HepG2 (cell line): Measurements from ENCODE around the gene HYCC2. TPM values are rescaled to one million over a fixed set of nuclear protein-coding genes. Genes with fewer than 3 reads are reported as not detected.

Source experiments
- ATAC-seq: fragments of 200-7000 bp; cut with Tn5 transposase; 3 replicates; pipeline ENCODE4 v1.9.1; 2020; ENCODE audit warnings: mild to moderate bottlenecking, moderate library complexity
- BruUV-seq: library from RNA; stranded (reverse); fragments of 400-500 nt; replicated peaks from 2 replicates; lab custom pipeline; 2021; lab: Mats Ljungman, UMichigan
- CTCF ChIA-PET: fragments of 300-600 bp; formaldehyde crosslinking; extraction: SDS; loops from one replicate; lab custom pipeline; 2021; ENCODE audit warnings: low total read pairs, inconsistent platforms, low intra/inter-chr PET ratio; lab: Yijun Ruan, JAX
- POLR2A ChIA-PET: fragments of 350-600 bp; sonication (Branson Sonifier 250); formaldehyde crosslinking; loops from one replicate; lab custom pipeline; 2020; ENCODE audit warnings: antibody characterized with exemption, inconsistent platforms; lab: Yijun Ruan, JAX
- DNase-seq: peaks from one replicate; pipeline ENCODE4 v3.0.0-alpha.2; 2015; ENCODE audit warnings: low spot score
- FAIRE-seq: peaks from 3 replicates; lab custom pipeline; 2011; peaks lifted over from hg19 to GRCh38; lab: Jason Lieb, UNC
- H2AFZ ChIP-seq: one replicate; pipeline ENCODE4 v1.6.1; 2011; ENCODE audit warnings: low read length, inconsistent platforms
- H3K27ac ChIP-seq: fragments of 300-600 bp; 3 replicates; pipeline ENCODE4 v1.8.0; 2011; ENCODE audit warnings: mixed run types, mild to moderate bottlenecking, mixed read lengths, low read length, inconsistent platforms; ENCODE audit not compliant: insufficient read depth; ENCODE audit errors: extremely low read length
- H3K27me3 ChIP-seq, 2 experiments: fragments of 200-600 bp in 1 of 2; 2 replicates in 1 of 2; 3 replicates in 1 of 2; pipeline versions ENCODE4 v1.6.0 to v1.8.0; 2011; ENCODE audit warnings: low read length in 2 of 2, mild to moderate bottlenecking in 2 of 2, moderate library complexity in 2 of 2, inconsistent platforms in 1 of 2; ENCODE audit not compliant: insufficient read depth in 2 of 2, control insufficient read depth in 1 of 2
- H3K36me3 ChIP-seq, 2 experiments: fragments of 200-600 bp in 1 of 2; replicated peaks in 1 of 2; 2 replicates in 1 of 2; 3 replicates in 1 of 2; pipeline versions ENCODE4 v1.5.1 to v1.8.0; 2011; ENCODE audit warnings: low read length in 2 of 2, inconsistent platforms in 1 of 2; ENCODE audit not compliant: insufficient read depth in 2 of 2, control insufficient read depth in 1 of 2
- H3K4me1 ChIP-seq: 2 replicates; pipeline ENCODE4 v1.5.1; 2012; ENCODE audit warnings: low read length, inconsistent platforms; ENCODE audit not compliant: insufficient read depth
- H3K4me2 ChIP-seq: 2 replicates; pipeline ENCODE4 v1.6.0; 2011; ENCODE audit warnings: low read depth, low read length, inconsistent platforms
- H3K4me3 ChIP-seq, 3 experiments: fragments of 200-600 bp in 1 of 3; sonication (generic), shearing (Covaris generic) in 1 of 3; replicated peaks in 1 of 3; 2 replicates each; pipeline ENCODE4 v1.5.1; 2011 to 2016; ENCODE audit warnings: low read length in 3 of 3, inconsistent platforms in 2 of 3, low read depth in 2 of 3, mild to moderate bottlenecking in 2 of 3, control low read depth in 1 of 3, mixed read lengths in 1 of 3; ENCODE audit not compliant: insufficient read depth in 1 of 3
- H3K79me2 ChIP-seq: one replicate; pipeline ENCODE4 v1.6.1; 2011; ENCODE audit warnings: low read length, inconsistent platforms; ENCODE audit not compliant: insufficient read depth
- H3K9ac ChIP-seq: 2 replicates; pipeline ENCODE4 v1.6.0; 2011; ENCODE audit warnings: mild to moderate bottlenecking, low read depth, low read length, inconsistent platforms; ENCODE audit not compliant: insufficient read depth
- H3K9me3 ChIP-seq: 2 replicates; pipeline ENCODE4 v1.5.1; 2012; ENCODE audit warnings: mild to moderate bottlenecking, low read length
- H4K20me1 ChIP-seq: 2 replicates; pipeline ENCODE4 v1.6.0; 2011; ENCODE audit warnings: inconsistent platforms, mild to moderate bottlenecking, low read length, moderate library complexity; ENCODE audit not compliant: insufficient read depth
- AHR ChIP-seq: IDR thresholded peaks from 2 replicates; pipeline ENCODE4 v1.6.1; 2018; ENCODE audit warnings: missing genetic modification reagents, missing compliant biosample characterization
- MLX ChIP-seq: IDR thresholded peaks from 2 replicates; pipeline ENCODE4 v1.6.1; 2016
- SNAI1 ChIP-seq: sonication (generic); formaldehyde crosslinking; IDR thresholded peaks from 2 replicates; pipeline ENCODE4 v1.5.0; 2020; ENCODE audit warnings: mild to moderate bottlenecking, missing genetic modification reagents, borderline replicate concordance
- SNAPC4 ChIP-seq: sonication (generic); formaldehyde crosslinking; IDR thresholded peaks from 2 replicates; pipeline ENCODE4 v1.4.0; 2020; ENCODE audit warnings: mild to moderate bottlenecking, missing genetic modification reagents
- SSRP1 ChIP-seq: IDR thresholded peaks from 2 replicates; pipeline ENCODE4 v1.6.1; 2016; ENCODE audit warnings: control low read depth
- ZBTB7A ChIP-seq: sonication (generic); formaldehyde crosslinking; IDR thresholded peaks from 2 replicates; pipeline ENCODE4 v1.8.0; 2022; ENCODE audit warnings: mild to moderate bottlenecking, missing genetic modification reagents
- ZNF160 ChIP-seq: sonication (generic); formaldehyde crosslinking; IDR thresholded peaks from 2 replicates; pipeline ENCODE4 v1.8.0; 2022; ENCODE audit warnings: mild to moderate bottlenecking, inconsistent platforms, missing genetic modification reagents
- ZNF18 ChIP-seq: sonication (generic); formaldehyde crosslinking; IDR thresholded peaks from 2 replicates; pipeline ENCODE4 v1.8.0; 2022; ENCODE audit warnings: mild to moderate bottlenecking, missing genetic modification reagents; ENCODE audit not compliant: insufficient replicate concordance
- ZNF441 ChIP-seq: sonication (generic); formaldehyde crosslinking; IDR thresholded peaks from 2 replicates; pipeline ENCODE4 v1.7.0; 2021; ENCODE audit warnings: missing genetic modification reagents, borderline replicate concordance
- ZNF558 ChIP-seq: sonication (generic); formaldehyde crosslinking; IDR thresholded peaks from 2 replicates; pipeline ENCODE4 v1.9.0; 2022; ENCODE audit warnings: mild to moderate bottlenecking, missing genetic modification reagents, borderline replicate concordance
- WGBS: methylation state at CpG from one replicate; pipeline ENCODE4 v1.1.6; 2017; ENCODE audit warnings: low lambda C conversion rate; 5-methylcytosine and 5-hydroxymethylcytosine counted together
- in situ Hi-C: cut with HindIII; loops from 2 replicates; pipeline ENCODE4 v1.10.0; 2017; ENCODE audit warnings: low pct_unique_long_range_greater_than_20kb; ENCODE audit not compliant: extremely low pct_ligation_motif_present
- intact Hi-C: fragments of 100-400 bp; cut with micrococcal nuclease; formaldehyde crosslinking; loops from one replicate; pipeline ENCODE4 v1.10.0; 2022; ENCODE audit not compliant: unreplicated experiment
- polyA plus RNA-seq, 8 experiments: library from polyadenylated mRNA; depleted of rRNA in 3 of 8; stranded (reverse) in 7 of 8; unstranded in 1 of 8; fragments of >200 nt; fragmentation: Illumina TruSeq in 4 of 8; extraction: Trizol in 4 of 8; gene quantifications; 2 replicates each; pipeline versions ENCODE4 v1.2.1 to v1.2.3, GENCODE V29; 2011 to 2016; ENCODE audit warnings: low read depth in 4 of 8, missing spikeins in 1 of 8, mixed read lengths in 1 of 8; ENCODE audit not compliant: insufficient read depth in 1 of 8
- total RNA-seq, 5 experiments: library from RNA; depleted of rRNA; stranded (reverse); fragments of >200 nt; fragmentation: Illumina TruSeq; extraction: Trizol; gene quantifications; 2 replicates each; pipeline ENCODE4 v1.2.3, GENCODE V29; 2016; ENCODE audit warnings: low read depth in 1 of 5

HYCC2 gene
- total and polyA plus RNA-seq, 2 of the 13 experiments (the other 11 are each of a cell fraction or from before 2014, with no cell fraction given): 4.7 to 13.9 TPM

GRCh38 chr2:201070948-201071478, 458 bp downstream of the HYCC2 start:
- Histone ChIP-seq H3K4me2 (peak overlapping the region; percentile 71), H3K27ac (peak overlapping the region; percentile 88), H3K4me3 (peak overlapping the region; percentile 77 to 91 (median 91)), H2AFZ (peak overlapping the region; percentile 32), H3K79me2 (peaks cover 66% of the 10 kb centered on the region), H3K9me3 (no peaks in the 10 kb centered on the region), H4K20me1 (no peaks in the 10 kb centered on the region), H3K4me1 (peaks cover 34% of the 10 kb centered on the region), H3K36me3 (peaks cover 0 to 4% of the 10 kb centered on the region in 2 experiments; a peak in 2 of 5 replicates), H3K9ac (peak overlapping the region; percentile 91), H3K27me3 (no peaks in the 10 kb centered on the region; a peak in 1 of 5 replicates)
- BruUV-seq: TSS peak; percentile 63
- intact Hi-C loops: loop anchor here (1.0 kb wide), 4 partner anchors 87 to 170 kb away; no protein-coding TSS in a partner anchor
- CTCF ChIA-PET: interaction anchor here (0.9 to 2.1 kb wide), 4 partner anchors 47 to 163 kb away, joined by 3 to 7 read pairs (median 4); partner anchors contain the start of gene ORC2
- POLR2A ChIA-PET: interaction anchor here (0.8 to 2.7 kb wide), 10 partner anchors 45 to 181 kb away, joined by 3 to 42 read pairs (median 4); partner anchors contain the start of genes CASP10, CFLAR, NIF3L1 and ORC2
- in situ Hi-C loops: loop anchor here (5.0 kb wide), 3 partner anchors 46 to 164 kb away; partner anchors contain the start of gene CFLAR
- FAIRE-seq (no peak), ATAC-seq (peak; percentile 57), DNase-seq (peak; percentile 35)
- WGBS: 0% methylated on average over 21 of the region's 21 CpGs
- TF ChIP-seq SSRP1 (no peak), SNAI1 (CRISPR knock-in tag) (0 out of 2 replicates have a peak, but pooled peaks have one; percentile 89), ZBTB7A (CRISPR knock-in tag) (peak; percentile 46; the same call in 1 of the 2 replicates), MLX (0 out of 2 replicates have a peak, but pooled peaks have one; percentile 1), ZNF441 (CRISPR knock-in tag) (0 out of 2 replicates have a peak, but pooled peaks have one; percentile 15), SNAPC4 (CRISPR knock-in tag) (peak; percentile 58), ZNF18 (CRISPR knock-in tag) (peak; percentile 33), ZNF558 (CRISPR knock-in tag) (0 out of 2 replicates have a peak, but pooled peaks have one; percentile 35), AHR (CRISPR knock-in tag) (0 out of 2 replicates have a peak, but pooled peaks have one; percentile 16), ZNF160 (CRISPR knock-in tag) (no peak)
